HEK293 (cell line): ENCODE measurements around the gene MEF2C.
A peak's percentile ranks its signal among the peaks of the same experiment; 100 is the strongest.

Source experiments
- BCL6B ChIP-seq: fragments of 450-650 bp; formaldehyde crosslinking; IDR thresholded peaks from 2 replicates; pipeline ENCODE4 v1.5.1; 2017; ENCODE audit warnings: missing biosample characterization, missing genetic modification characterization
- FEZF1 ChIP-seq: fragments of 450-650 bp; formaldehyde crosslinking; IDR thresholded peaks from 2 replicates; pipeline ENCODE4 v1.5.1; 2016; ENCODE audit warnings: missing biosample characterization, missing genetic modification characterization
- HOXD13 ChIP-seq: sonication (generic); formaldehyde crosslinking; IDR thresholded peaks from 2 replicates; pipeline ENCODE4 v1.8.0; 2022; ENCODE audit warnings: missing genetic modification reagents, borderline replicate concordance
- KLF16 ChIP-seq: fragments of 450-650 bp; formaldehyde crosslinking; IDR thresholded peaks from 2 replicates; pipeline ENCODE4 v1.5.1; 2017; ENCODE audit warnings: missing biosample characterization, missing genetic modification characterization
- OVOL3 ChIP-seq: fragments of 450-650 bp; formaldehyde crosslinking; IDR thresholded peaks from 2 replicates; pipeline ENCODE4 v1.5.1; 2016; ENCODE audit warnings: missing biosample characterization, missing genetic modification characterization
- PRDM10 ChIP-seq: fragments of 450-650 bp; formaldehyde crosslinking; IDR thresholded peaks from 2 replicates; pipeline ENCODE4 v1.5.1; 2016; ENCODE audit warnings: missing biosample characterization, missing genetic modification characterization
- SP2 ChIP-seq: fragments of 450-650 bp; formaldehyde crosslinking; IDR thresholded peaks from 2 replicates; pipeline ENCODE4 v1.5.1; 2016; ENCODE audit warnings: missing biosample characterization, missing genetic modification characterization
- ZBTB11 ChIP-seq: fragments of 450-650 bp; formaldehyde crosslinking; conservative IDR thresholded peaks from 2 replicates; pipeline ENCODE4 v1.5.1; 2016; ENCODE audit warnings: low read depth, missing biosample characterization, missing genetic modification characterization
- ZFP69B ChIP-seq: fragments of 450-650 bp; formaldehyde crosslinking; IDR thresholded peaks from 2 replicates; pipeline ENCODE4 v1.5.1; 2016; ENCODE audit warnings: missing biosample characterization, missing genetic modification characterization
- ZNF146 ChIP-seq: fragments of 450-650 bp; formaldehyde crosslinking; IDR thresholded peaks from 2 replicates; pipeline ENCODE4 v1.5.1; 2016; ENCODE audit warnings: missing biosample characterization, missing genetic modification characterization
- ZNF2 ChIP-seq: fragments of 450-650 bp; formaldehyde crosslinking; IDR thresholded peaks from 2 replicates; pipeline ENCODE4 v1.5.1; 2016; ENCODE audit warnings: missing biosample characterization, missing genetic modification characterization
- ZNF23 ChIP-seq: fragments of 450-650 bp; formaldehyde crosslinking; IDR thresholded peaks from 2 replicates; pipeline ENCODE4 v1.5.1; 2016; ENCODE audit warnings: missing biosample characterization, missing genetic modification characterization, borderline replicate concordance
- ZNF302 ChIP-seq: fragments of 450-650 bp; formaldehyde crosslinking; IDR thresholded peaks from 2 replicates; pipeline ENCODE4 v1.5.1; 2016; ENCODE audit warnings: missing biosample characterization, missing genetic modification characterization, low read depth
- ZNF350 ChIP-seq: fragments of 450-650 bp; formaldehyde crosslinking; IDR thresholded peaks from 2 replicates; pipeline ENCODE4 v1.5.0; 2017; ENCODE audit warnings: missing biosample characterization, mild to moderate bottlenecking, missing genetic modification characterization
- ZNF362 ChIP-seq: fragments of 450-650 bp; formaldehyde crosslinking; IDR thresholded peaks from 2 replicates; pipeline ENCODE4 v1.5.1; 2016; ENCODE audit warnings: missing biosample characterization, missing genetic modification characterization
- ZNF398 ChIP-seq: fragments of 450-650 bp; formaldehyde crosslinking; IDR thresholded peaks from 2 replicates; pipeline ENCODE4 v1.5.1; 2017; ENCODE audit warnings: missing biosample characterization, missing genetic modification characterization
- ZNF426 ChIP-seq: fragments of 450-650 bp; formaldehyde crosslinking; IDR thresholded peaks from 2 replicates; pipeline ENCODE4 v1.5.1; 2017; ENCODE audit warnings: missing biosample characterization, missing genetic modification characterization, mild to moderate bottlenecking, inconsistent platforms, moderate library complexity
- ZNF521 ChIP-seq: fragments of 450-650 bp; formaldehyde crosslinking; IDR thresholded peaks from 2 replicates; pipeline ENCODE4 v1.5.1; 2017; ENCODE audit warnings: missing biosample characterization, mild to moderate bottlenecking, missing genetic modification characterization
- ZNF560 ChIP-seq: fragments of 450-650 bp; formaldehyde crosslinking; IDR thresholded peaks from 2 replicates; pipeline ENCODE4 v1.5.1; 2017; ENCODE audit warnings: missing biosample characterization, missing genetic modification characterization, borderline replicate concordance
- ZNF777 ChIP-seq: fragments of 450-650 bp; formaldehyde crosslinking; IDR thresholded peaks from 2 replicates; pipeline ENCODE4 v1.5.1; 2017; ENCODE audit warnings: missing biosample characterization, missing genetic modification characterization, borderline replicate concordance
- ZNF791 ChIP-seq: fragments of 450-650 bp; formaldehyde crosslinking; IDR thresholded peaks from 2 replicates; pipeline ENCODE4 v1.5.1; 2016; ENCODE audit warnings: missing biosample characterization, missing genetic modification characterization
- ZNF843 ChIP-seq: fragments of 450-650 bp; formaldehyde crosslinking; IDR thresholded peaks from 2 replicates; pipeline ENCODE4 v1.5.1; 2016; ENCODE audit warnings: missing biosample characterization, missing genetic modification characterization
- ZSCAN18 ChIP-seq: fragments of 450-650 bp; formaldehyde crosslinking; IDR thresholded peaks from 2 replicates; pipeline ENCODE4 v1.5.1; 2016; ENCODE audit warnings: missing biosample characterization, missing genetic modification characterization
- ZSCAN4 ChIP-seq: fragments of 450-650 bp; formaldehyde crosslinking; IDR thresholded peaks from 2 replicates; pipeline ENCODE4 v1.5.1; 2017; ENCODE audit warnings: missing biosample characterization, missing genetic modification characterization

The MEF2C gene

GRCh38 chr5:88680253-88681132 is 202.5 kb downstream of the MEF2C start (continued):
- TF ChIP-seq ZSCAN4 (tag by site-specific recombination): no peak
- TF ChIP-seq ZSCAN18: no peak
- TF ChIP-seq FEZF1 (tag by site-specific recombination): no peak
- TF ChIP-seq ZNF843 (tag by site-specific recombination): no peak
- 0 out of 2 replicates have a peak, but pooled peaks have one; percentile 37 for TF ChIP-seq ZBTB11 (tag by site-specific recombination)
- TF ChIP-seq ZNF2 (tag by site-specific recombination): peak; percentile 54; the same call in 1 of the 2 replicates
- no peak for TF ChIP-seq BCL6B (tag by site-specific recombination)
- no peak for TF ChIP-seq ZNF146
- no peak; the same call in 1 of the 2 replicates for TF ChIP-seq ZNF777 (tag by site-specific recombination)
- no peak for TF ChIP-seq OVOL3 (tag by site-specific recombination)
- peak; percentile 59; the same call in 1 of the 2 replicates for TF ChIP-seq ZFP69B
- no peak for TF ChIP-seq KLF16 (tag by site-specific recombination)
- TF ChIP-seq ZNF23: no peak
- no peak for TF ChIP-seq ZNF791 (tag by site-specific recombination)
- TF ChIP-seq ZNF350 (tag by site-specific recombination): no peak
- TF ChIP-seq ZNF560 (tag by site-specific recombination): no peak
- no peak for TF ChIP-seq ZNF362 (tag by site-specific recombination)
- no peak for TF ChIP-seq SP2 (tag by site-specific recombination)
- TF ChIP-seq HOXD13 (CRISPR knock-in tag): no peak
- no peak for TF ChIP-seq ZNF426 (tag by site-specific recombination)
- 0 out of 2 replicates have a peak, but pooled peaks have one; percentile 13 for TF ChIP-seq PRDM10 (tag by site-specific recombination)
- no peak for TF ChIP-seq ZNF302 (tag by site-specific recombination)
- no peak for TF ChIP-seq ZNF521 (tag by site-specific recombination)
- TF ChIP-seq ZNF398 (tag by site-specific recombination): no peak
